Heart right ventricle (tissue), 16 donors: ENCODE measurements around the gene HOXC12. TPM values are rescaled to one million over a fixed set of nuclear protein-coding genes. Genes with fewer than 3 reads are reported as not detected.

ENCODE experiments used
- ATAC-seq, 8 donors: fragments of 200-7000 bp; cut with Tn5 transposase; one replicate each; pipeline ENCODE4 v1.9.1; 2020; ENCODE audit warnings: mild to moderate bottlenecking in 8 of 8, moderate library complexity in 8 of 8, moderate number of reproducible peaks in 1 of 8
- DNase-seq, 2 donors: peaks; one replicate each; pipeline ENCODE4 v3.0.0-alpha.2; 2020
- H3K27ac ChIP-seq, 10 donors: fragments of 200-600 bp; sonication (generic) in 2 of 10; one replicate each; pipeline versions ENCODE4 v1.5.0 to v1.8.0; 2020 to 2022; ENCODE audit warnings: mild to moderate bottlenecking in 3 of 10
- H3K27me3 ChIP-seq, 7 donors: fragments of 200-600 bp; one replicate each; pipeline ENCODE4 v1.8.0; 2021 to 2022; ENCODE audit warnings: mild to moderate bottlenecking in 2 of 7
- H3K36me3 ChIP-seq, 9 donors: fragments of 200-600 bp; sonication (generic) in 1 of 9; one replicate each; pipeline versions ENCODE4 v1.5.0 to v1.8.0; 2020 to 2022; ENCODE audit warnings: mild to moderate bottlenecking in 2 of 9
- H3K4me1 ChIP-seq, 9 donors: fragments of 200-600 bp; sonication (generic) in 1 of 9; one replicate each; pipeline versions ENCODE4 v1.5.0 to v1.8.0; 2020 to 2022; ENCODE audit warnings: mild to moderate bottlenecking in 4 of 9
- H3K4me3 ChIP-seq, 10 donors: fragments of 200-600 bp; sonication (generic) in 2 of 10; one replicate each; pipeline versions ENCODE4 v1.5.0 to v1.8.0; 2020 to 2022; ENCODE audit warnings: mild to moderate bottlenecking in 7 of 10, moderate library complexity in 2 of 10
- H3K9me3 ChIP-seq, 11 donors: fragments of 200-600 bp in 10 of 11; sonication (generic) in 2 of 11; one replicate each; pipeline versions ENCODE4 v1.5.0 to v1.8.0; 2013 to 2022; ENCODE audit warnings: mild to moderate bottlenecking in 2 of 11, control low read depth in 1 of 11, moderate library complexity in 1 of 11
- CTCF ChIP-seq, 9 donors: fragments of 200-600 bp; sonication (generic) in 2 of 9; IDR thresholded peaks; one replicate each; pipeline versions ENCODE4 v1.5.0 to v1.8.0; 2021 to 2022; ENCODE audit warnings: antibody characterized with exemption in 9 of 9, mild to moderate bottlenecking in 5 of 9, moderate library complexity in 1 of 9
- WGBS, 2 donors: extraction: QIAGEN DNeasy Blood & Tissue Kit; methylation state at CpG; one replicate each; pipeline ENCODE4 v1.1.7; 2013; ENCODE audit warnings: inconsistent platforms in 1 of 2; 5-methylcytosine and 5-hydroxymethylcytosine counted together
- intact Hi-C, 10 donors: fragments of 100-400 bp; cut with DNase I; formaldehyde crosslinking; loops; one replicate each; pipeline versions ENCODE4 v1.11.1 to v1.14.2; 2022
- polyA plus RNA-seq, 2 donors: library from polyadenylated mRNA; stranded (reverse); fragments of 200-250 nt; gene quantifications; one replicate each; pipeline ENCODE4 v1.2.3, GENCODE V29; 2013
- total RNA-seq, 10 donors: library from RNA; stranded (reverse); fragmentation: NEBNext Ultra II Directional in 3 of 10; extraction: Animal tissue kit (Norgen Biotek cat#: 25700) in 3 of 10; gene quantifications; one replicate each; pipeline versions ENCODE4 v1.2.1 to v1.2.4, GENCODE V29; 2021 to 2023
- donor health status: Arrhythmogenic right ventricular cardiomyopathy.
- donor health status: ischemic (EF 13 %, LVEDD 7.1; RV severe dilation, severe dysfunction).
- donor health status: healthy with polysubstance abuse.
- donor health status: DM: no; HTN: yes; CAD: no.
- donor health status: DM: no; HTN: no; CAD: no.
- donor health status: ischemic (EF 25% LVEDD 6.9; RV normal size, moderate dysfunction).
- donor health status: ischemic (EF 25% LVEDD 5.7; RV mildly dilated, moderate dysfunction).
- donor health status: healthy.
- donor health status: DM: yes; HTN: yes; CAD: no.
- donor health status: Ischemic cardiomyopathy.
- donor health status: ischemic (EF 35%, LVEDD 5.7; RV mildly dilated, moderate dysfunction).
- donor health status: nonischemic (EF 11% LVEDD 7.7; RV severe dilation, severe dysfunction).
- donor health status: DM: yes; HTN: yes; CAD: no.
- donor health status: PGD.
- donor health status: ischemic (EF 29% LVEDD 5.4; RV normal size, mild dysfunction).
- donor health status: nonischemic (EF 23%, LVEDD 6.1; RV moderate dilation, normal function).

Gene HOXC12
- total and polyA plus RNA-seq, 12 donors, result not detected

GRCh38 chr12:53994264-53995001, 39.7 kb downstream of the HOXC12 start:
- Histone ChIP-seq H3K36me3 (no peaks in the 10 kb centered on the region), H3K4me1 (peaks cover 0 to 34% (median 27%) of the 10 kb centered on the region in 9 donors), H3K9me3 (no peaks in the 10 kb centered on the region), H3K27ac (no peak overlapping the region), H3K27me3 (peaks cover 64 to 100% (median 100%) of the 10 kb centered on the region in 7 donors), H3K4me3 (peak overlapping the region in 4 of 10 donors; percentile 29 to 61 (median 56))
- no peak for TF ChIP-seq CTCF (IDR thresholded peaks at IDR 0.05)
- WGBS, 2 donors, result 3 to 4% methylated on average over 60 of the region's 60 CpGs
- ATAC-seq (no peak), DNase-seq (no peak)
- intact Hi-C loops, result loop anchor here in 1 of 10 donors (5.0 kb wide), 1 partner anchor 38 kb away; the partner anchor contains the start of gene HOXC5

- Histone ChIP-seq H3K36me3 (no peaks in the 10 kb centered on the region), H3K27me3 (peaks cover 65 to 100% (median 100%) of the 10 kb centered on the region in 7 donors), H3K9me3 (no peaks in the 10 kb centered on the region), H3K27ac (no peak overlapping the region), H3K4me1 (peaks cover 0 to 39% (median 30%) of the 10 kb centered on the region in 9 donors), H3K4me3 (peak overlapping the region; percentile 26 to 61 (median 56))
- 1 to 7% methylated on average over 17 of the region's 17 CpGs for WGBS, 2 donors
- intact Hi-C loops, result loop anchor here in 1 of 10 donors (5.0 kb wide), 1 partner anchor 37 kb away; the partner anchor contains the start of gene HOXC5
- TF ChIP-seq CTCF (IDR thresholded peaks at IDR 0.05), result no peak
- DNase-seq, result no peak
- peak in 1 of 8 donors; percentile 27 for ATAC-seq
Observed at GRCh38 chr12:53995002-53995377, 40.3 kb downstream of the HOXC12 start.

GRCh38 chr12:53995378-53996239, 40.9 kb downstream of the HOXC12 start:
- WGBS, 2 donors, result 4% methylated on average over 48 of the region's 48 CpGs
- intact Hi-C loops, result loop anchor here in 1 of 10 donors (5.0 kb wide), 1 partner anchor 37 kb away; the partner anchor contains the start of gene HOXC5
- H3K36me3 ChIP-seq, result peaks cover 0 to 5% (median 0%) of the 10 kb centered on the region in 9 donors
- H3K4me1 ChIP-seq, result peaks cover 3 to 46% (median 36%) of the 10 kb centered on the region in 9 donors
- no peak for TF ChIP-seq CTCF (IDR thresholded peaks at IDR 0.05)
- peak overlapping the region; percentile 26 to 61 (median 56) for H3K4me3 ChIP-seq
- ATAC-seq (peak; percentile 36 to 66 (median 52)), DNase-seq (no peak)
- peaks cover 68 to 100% (median 100%) of the 10 kb centered on the region in 7 donors for H3K27me3 ChIP-seq
- no peaks in the 10 kb centered on the region for H3K9me3 ChIP-seq
- H3K27ac ChIP-seq, result no peak overlapping the region
